WI38 (cell line): ENCODE results near the gene COL23A1.

ENCODE experiments used
- H3K4me3 ChIP-seq: 2 replicates; pipeline ENCODE4 v1.5.1; 2011; ENCODE audit warnings: low read depth, mild to moderate bottlenecking, control low read depth, low read length
- TF ChIP-seq, protein P1 (sequence below): IDR thresholded peaks from 2 replicates; pipeline ENCODE4 v1.5.1; 2012; ENCODE audit warnings: low read depth, mild to moderate bottlenecking, control low read depth, low read length

The COL23A1 gene

DNA sequence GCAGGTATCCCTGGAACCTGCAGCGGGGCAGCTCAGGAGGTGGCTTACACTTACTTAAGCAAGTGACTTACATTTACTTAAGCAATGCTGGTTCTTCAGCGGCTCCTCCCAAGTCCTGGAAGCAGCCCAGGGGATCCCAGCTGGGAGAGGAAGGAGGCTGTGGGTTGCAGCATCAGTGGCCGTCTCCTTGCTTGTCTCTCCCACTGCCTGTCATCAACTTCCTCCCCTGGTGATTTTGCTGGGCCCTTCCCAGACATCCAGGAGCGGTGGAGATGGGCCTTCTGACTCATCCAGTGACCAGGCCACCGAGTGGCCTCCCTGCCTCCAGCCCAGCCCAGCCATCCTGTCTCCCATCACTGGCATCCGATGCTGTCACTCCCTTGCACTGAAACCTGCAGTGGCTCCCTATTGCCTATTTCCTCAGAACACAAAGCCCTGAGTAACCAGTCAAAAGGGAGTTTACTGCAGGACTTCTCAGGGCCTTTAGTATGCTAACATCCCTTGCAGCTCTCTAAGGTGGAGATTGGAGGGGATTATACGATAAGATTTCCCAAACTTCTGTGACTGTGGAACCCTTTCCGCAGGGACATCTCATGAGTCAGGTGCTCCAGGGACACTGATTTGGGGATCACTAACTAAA is 201.7 kb downstream of the COL23A1 start:
- TF ChIP-seq, protein P1, sequence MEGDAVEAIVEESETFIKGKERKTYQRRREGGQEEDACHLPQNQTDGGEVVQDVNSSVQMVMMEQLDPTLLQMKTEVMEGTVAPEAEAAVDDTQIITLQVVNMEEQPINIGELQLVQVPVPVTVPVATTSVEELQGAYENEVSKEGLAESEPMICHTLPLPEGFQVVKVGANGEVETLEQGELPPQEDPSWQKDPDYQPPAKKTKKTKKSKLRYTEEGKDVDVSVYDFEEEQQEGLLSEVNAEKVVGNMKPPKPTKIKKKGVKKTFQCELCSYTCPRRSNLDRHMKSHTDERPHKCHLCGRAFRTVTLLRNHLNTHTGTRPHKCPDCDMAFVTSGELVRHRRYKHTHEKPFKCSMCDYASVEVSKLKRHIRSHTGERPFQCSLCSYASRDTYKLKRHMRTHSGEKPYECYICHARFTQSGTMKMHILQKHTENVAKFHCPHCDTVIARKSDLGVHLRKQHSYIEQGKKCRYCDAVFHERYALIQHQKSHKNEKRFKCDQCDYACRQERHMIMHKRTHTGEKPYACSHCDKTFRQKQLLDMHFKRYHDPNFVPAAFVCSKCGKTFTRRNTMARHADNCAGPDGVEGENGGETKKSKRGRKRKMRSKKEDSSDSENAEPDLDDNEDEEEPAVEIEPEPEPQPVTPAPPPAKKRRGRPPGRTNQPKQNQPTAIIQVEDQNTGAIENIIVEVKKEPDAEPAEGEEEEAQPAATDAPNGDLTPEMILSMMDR = no peak
- H3K4me3 ChIP-seq = no peak overlapping the region

DNA sequence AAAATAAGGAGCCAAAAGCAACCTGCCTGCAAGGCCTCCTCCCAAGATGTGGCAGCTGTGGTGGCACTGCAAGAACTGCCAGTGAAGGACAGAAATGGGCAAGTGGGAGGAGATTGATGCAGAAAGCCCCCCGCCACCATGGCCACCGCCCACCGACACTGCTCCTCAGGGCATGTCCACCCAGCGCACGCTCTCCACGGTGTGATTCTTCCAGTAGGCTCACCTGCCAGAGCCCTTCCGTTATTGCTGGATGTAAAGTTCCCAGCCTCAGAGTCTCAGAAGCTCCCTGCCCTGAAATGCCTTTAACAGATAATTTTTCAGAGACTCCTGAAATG is 202.4 kb downstream of the COL23A1 start:
- H3K4me3 ChIP-seq = no peak overlapping the region
- TF ChIP-seq, protein P1 = no peak

DNA sequence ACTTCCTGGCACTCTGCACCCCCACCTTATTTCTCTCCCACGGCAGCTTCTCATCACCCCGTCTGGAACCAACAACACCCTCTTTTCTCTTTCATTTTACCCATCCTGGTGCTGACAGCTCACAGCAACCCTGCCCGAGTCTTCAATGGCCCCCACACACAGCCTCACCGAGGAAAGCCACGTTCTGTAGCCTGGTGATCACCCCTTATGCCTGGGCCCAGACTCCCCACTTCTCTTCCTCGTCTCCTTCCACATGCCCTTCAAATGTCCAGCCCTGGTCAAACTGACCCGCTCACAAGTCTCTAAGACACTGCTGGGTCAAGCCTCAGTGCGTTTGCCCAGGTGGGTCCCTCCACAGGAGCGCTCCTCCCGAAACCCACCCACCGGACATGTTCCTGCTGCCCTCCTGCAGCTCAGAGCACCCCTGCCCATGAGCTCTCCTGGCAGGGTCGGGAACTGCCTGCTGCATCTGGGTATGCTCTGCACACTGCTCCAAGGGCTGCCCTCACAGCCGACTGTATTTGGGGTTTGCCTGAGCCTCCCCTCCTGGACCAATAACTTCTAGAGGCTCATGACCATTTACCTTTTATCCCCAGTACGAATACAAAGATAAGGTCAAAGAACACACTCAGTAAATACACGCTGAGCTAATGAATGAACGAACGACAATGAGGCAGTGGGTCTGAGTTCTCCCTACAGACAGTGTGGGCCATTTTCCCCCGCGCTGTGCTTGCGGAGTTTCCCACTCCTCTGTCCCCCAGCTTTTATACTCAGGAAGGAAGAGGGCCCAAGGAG is 202.9 kb downstream of the COL23A1 start:
- TF ChIP-seq, protein P1 = no peak

DNA sequence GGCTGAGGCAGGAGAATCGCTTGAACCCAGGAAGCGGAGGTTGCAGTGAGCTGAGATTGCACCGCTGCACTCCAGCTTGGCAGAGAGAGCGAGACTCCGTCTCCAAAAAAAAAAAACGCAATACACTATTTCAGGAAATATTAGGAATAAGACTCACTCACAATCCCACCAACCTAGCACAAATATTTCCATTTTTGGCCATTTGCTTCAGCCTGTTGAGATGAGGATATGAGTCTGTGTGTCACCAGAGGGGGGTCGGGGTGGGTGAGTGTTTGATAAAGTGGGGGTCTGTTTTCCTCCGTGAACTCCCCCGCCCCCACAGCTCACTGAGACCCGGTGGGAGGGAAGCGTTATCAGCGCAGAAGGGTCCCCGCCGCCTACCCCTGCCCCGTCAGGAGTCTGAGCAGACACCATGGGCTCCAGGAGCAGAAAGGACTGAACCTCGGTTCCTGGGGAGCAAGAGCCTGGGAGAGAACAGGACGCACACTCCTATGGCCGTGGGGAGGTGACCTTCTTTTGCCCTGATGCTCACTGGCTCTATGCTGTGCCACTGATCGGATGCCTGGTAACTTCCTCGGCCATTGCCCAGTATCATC is 203.8 kb downstream of the COL23A1 start:
- TF ChIP-seq, protein P1 = no peak
- no peak overlapping the region for H3K4me3 ChIP-seq

More for the DNA sequence above, 202.9 kb downstream of the COL23A1 start:
- H3K4me3 ChIP-seq = no peak overlapping the region

DNA sequence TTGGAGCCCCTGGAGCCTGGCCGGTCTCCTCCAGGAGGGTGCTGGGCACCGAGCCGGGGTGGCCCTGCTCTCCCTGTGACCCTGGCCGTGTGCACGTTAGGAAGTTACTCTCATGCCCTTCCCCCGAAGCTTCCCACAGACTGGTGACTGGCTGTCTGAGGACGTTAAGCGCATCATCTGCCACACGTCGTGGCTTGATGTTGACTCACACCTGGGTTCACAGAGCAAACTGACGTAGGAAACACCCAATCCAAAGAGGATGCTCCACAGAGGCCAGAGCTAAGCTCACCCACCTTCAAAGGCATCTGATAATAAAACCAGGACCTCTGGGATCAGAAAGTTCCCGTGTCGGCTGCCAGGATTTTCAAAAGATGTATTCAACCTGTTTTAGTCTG is 204.7 kb downstream of the COL23A1 start:
- TF ChIP-seq, protein P1 = no peak
- no peak overlapping the region for H3K4me3 ChIP-seq

DNA sequence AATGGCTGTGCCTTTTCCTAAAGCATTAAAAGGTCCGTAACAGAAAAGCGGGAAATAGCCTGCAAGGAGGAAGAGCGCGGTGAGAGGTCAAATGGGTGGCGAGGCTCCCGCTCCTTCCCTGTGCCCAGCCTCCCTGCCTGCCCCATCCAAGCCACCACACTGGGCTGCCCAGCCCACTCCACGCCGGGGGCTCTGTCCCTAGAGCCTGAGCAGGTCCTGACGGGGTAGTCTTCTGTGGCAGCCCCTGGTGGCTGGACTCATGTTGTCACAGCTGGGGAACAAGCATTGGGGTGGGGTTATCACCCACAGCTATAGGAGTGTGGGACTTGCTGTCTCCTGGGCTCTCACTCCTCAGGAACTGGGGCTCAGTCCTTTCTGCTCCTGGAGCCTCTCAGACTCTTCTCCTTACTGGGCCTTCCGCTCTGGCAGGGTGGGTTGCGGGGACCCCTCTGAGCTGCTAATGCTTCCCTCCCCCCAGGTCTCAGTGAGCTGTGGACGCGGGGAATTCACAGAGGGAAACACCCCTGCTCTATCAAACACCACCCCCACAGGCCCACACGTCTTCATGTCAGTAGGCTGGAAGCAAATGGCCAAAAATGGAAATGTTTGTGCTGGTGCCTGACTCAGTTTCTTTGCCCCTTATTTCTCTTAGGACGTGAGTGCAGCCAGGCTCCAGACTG is 205.2 kb downstream of the COL23A1 start:
- no peak overlapping the region for H3K4me3 ChIP-seq
- TF ChIP-seq, protein P1 = no peak
